ENCODE results near the gene NOX5. TPM values are rescaled to one million over a fixed set of nuclear protein-coding genes. Genes with fewer than 3 reads are reported as not detected.

Gene NOX5
- total and polyA plus RNA-seq, 10 donors: 0.36 to 29.2 (median 13.5) TPM

DNA sequence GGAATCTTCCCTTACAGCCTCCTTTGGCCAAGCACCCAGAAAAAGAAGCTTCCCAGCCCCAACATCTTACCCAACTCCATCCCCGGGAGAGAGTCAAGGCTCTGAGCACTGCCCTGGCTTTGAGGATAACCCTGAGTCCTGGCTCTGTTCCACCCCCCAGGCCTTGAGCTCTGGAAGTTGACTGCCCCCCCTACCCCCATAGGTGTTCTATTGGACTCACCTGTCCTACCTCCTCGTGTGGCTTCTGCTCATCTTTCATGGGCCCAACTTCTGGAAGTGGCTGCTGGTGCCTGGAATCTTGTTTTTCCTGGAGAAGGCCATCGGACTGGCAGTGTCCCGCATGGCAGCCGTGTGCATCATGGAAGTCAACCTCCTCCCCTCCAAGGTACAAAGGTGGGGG is 22.3 kb downstream of the NOX5 start:
- no peak overlapping the region for H3K4me3 ChIP-seq
- H3K9me3 ChIP-seq: no peaks in the 10 kb centered on the region
- H3K4me1 ChIP-seq: peaks cover 0 to 9% (median 4%) of the 10 kb centered on the region in 6 donors
- H3K27ac ChIP-seq: no peak overlapping the region
- intact Hi-C loops (cut with DNase I; ENCODE audit: low total_unique reads): no loop called here
- TF ChIP-seq POLR2A (IDR thresholded peaks at IDR 0.05) (no peak), POLR2AphosphoS5 (IDR thresholded peaks at IDR 0.05) (no peak)
- TF ChIP-seq, protein P1, sequence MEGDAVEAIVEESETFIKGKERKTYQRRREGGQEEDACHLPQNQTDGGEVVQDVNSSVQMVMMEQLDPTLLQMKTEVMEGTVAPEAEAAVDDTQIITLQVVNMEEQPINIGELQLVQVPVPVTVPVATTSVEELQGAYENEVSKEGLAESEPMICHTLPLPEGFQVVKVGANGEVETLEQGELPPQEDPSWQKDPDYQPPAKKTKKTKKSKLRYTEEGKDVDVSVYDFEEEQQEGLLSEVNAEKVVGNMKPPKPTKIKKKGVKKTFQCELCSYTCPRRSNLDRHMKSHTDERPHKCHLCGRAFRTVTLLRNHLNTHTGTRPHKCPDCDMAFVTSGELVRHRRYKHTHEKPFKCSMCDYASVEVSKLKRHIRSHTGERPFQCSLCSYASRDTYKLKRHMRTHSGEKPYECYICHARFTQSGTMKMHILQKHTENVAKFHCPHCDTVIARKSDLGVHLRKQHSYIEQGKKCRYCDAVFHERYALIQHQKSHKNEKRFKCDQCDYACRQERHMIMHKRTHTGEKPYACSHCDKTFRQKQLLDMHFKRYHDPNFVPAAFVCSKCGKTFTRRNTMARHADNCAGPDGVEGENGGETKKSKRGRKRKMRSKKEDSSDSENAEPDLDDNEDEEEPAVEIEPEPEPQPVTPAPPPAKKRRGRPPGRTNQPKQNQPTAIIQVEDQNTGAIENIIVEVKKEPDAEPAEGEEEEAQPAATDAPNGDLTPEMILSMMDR (IDR thresholded peaks at IDR 0.05 in 8 of 11, conservative IDR thresholded peaks at IDR 0.05 in 3 of 11): no peak
- H3K36me3 ChIP-seq: no peaks in the 10 kb centered on the region
- peaks cover 0 to 37% (median 0%) of the 10 kb centered on the region in 7 donors for H3K27me3 ChIP-seq (replicated peaks in 1 of 7)
- WGBS, 5 donors: 83 to 91% (median 88%) methylated on average over 5 of the region's 5 CpGs
- DNase-seq: no peak

DNA sequence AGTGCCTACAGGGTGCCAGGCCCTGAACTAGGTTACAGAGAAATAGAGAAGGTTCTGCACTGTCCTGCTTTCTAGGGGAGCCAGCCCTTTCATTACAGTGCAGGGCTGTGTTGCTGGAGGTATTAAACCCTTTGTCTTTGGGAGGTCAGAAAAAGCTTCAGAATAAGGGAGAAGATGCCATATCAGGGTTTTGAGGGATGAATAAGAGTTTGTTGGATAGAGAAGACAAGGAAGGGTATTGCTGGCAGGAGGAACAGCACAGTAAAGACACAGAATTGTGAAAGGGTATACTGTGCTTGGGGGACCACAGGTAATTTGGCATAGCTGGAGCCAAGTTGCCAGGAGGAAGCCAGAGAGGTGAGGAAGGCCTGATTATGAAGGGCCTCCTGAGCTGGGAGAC is 23.0 kb downstream of the NOX5 start:
- no peak overlapping the region for H3K27ac ChIP-seq

DNA sequence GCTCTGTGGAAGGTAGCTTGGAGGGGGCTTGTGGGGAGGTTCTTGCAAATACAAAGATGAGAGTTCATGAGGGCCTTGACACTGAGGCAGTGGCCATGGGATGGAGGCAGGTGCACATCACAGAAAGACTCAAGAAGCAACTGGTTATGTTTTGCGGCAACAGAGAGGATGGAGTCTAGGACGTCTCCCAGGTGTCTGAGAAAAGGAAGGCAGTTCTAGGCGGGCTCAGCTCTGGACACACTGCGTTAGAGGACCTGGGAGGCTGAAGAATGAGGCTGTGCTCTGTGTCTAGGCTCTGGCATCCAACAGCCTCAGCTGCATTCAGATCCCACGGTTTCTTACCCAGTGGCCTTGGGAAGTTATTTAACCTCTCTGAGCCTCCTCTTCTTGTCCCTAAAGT is 23.5 kb downstream of the NOX5 start:
- no peak overlapping the region for H3K27ac ChIP-seq
- intact Hi-C loops (cut with DNase I; ENCODE audit: low total_unique reads): no loop called here
- no peak for DNase-seq
- 83 to 89% (median 85%) methylated on average over 5 of the region's 5 CpGs for WGBS, 5 donors
- peaks cover 0 to 25% (median 0%) of the 10 kb centered on the region in 7 donors for H3K27me3 ChIP-seq (replicated peaks in 1 of 7)
- no peak overlapping the region for H3K4me3 ChIP-seq
- no peaks in the 10 kb centered on the region for H3K9me3 ChIP-seq
- H3K36me3 ChIP-seq: no peaks in the 10 kb centered on the region
- TF ChIP-seq, protein P1 (IDR thresholded peaks at IDR 0.05 in 8 of 11, conservative IDR thresholded peaks at IDR 0.05 in 3 of 11): no peak
- TF ChIP-seq POLR2A (IDR thresholded peaks at IDR 0.05): no peak
- H3K4me1 ChIP-seq: no peaks in the 10 kb centered on the region

More for the DNA sequence above, 23.0 kb downstream of the NOX5 start:
- Histone ChIP-seq H3K4me3 (no peak overlapping the region), H3K27me3 (replicated peaks in 1 of 7) (peaks cover 0 to 30% (median 0%) of the 10 kb centered on the region in 7 donors), H3K36me3 (no peaks in the 10 kb centered on the region), H3K4me1 (peaks cover 0 to 3% (median 0%) of the 10 kb centered on the region in 6 donors), H3K9me3 (no peaks in the 10 kb centered on the region)
- TF ChIP-seq, protein P1 (IDR thresholded peaks at IDR 0.05 in 8 of 11, conservative IDR thresholded peaks at IDR 0.05 in 3 of 11): no peak
- no peak for TF ChIP-seq POLR2A (IDR thresholded peaks at IDR 0.05)
- no peak for TF ChIP-seq POLR2AphosphoS5 (IDR thresholded peaks at IDR 0.05)
- intact Hi-C loops (cut with DNase I; ENCODE audit: low total_unique reads): no loop called here
- no peak for DNase-seq

DNA sequence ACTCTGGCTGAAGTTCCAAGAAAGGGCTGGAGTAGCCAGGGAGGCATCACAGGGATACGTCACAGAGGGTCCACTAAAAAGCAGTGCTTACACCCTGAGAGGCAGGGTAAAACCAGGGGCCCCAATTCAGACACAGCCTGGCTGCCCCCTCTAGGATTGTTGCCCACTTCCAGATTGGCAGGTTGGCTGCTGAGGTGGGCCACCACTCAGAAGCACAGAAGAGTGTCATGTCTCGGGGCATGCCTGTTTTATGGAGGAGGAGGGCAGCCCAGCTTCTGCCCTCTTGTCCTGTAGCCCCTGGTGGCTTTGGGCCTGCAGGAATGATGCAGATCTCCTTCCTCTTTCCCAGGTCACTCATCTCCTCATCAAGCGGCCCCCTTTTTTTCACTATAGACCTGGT is 24.0 kb downstream of the NOX5 start:
- Histone ChIP-seq H3K27me3 (replicated peaks in 1 of 7) (peaks cover 0 to 20% (median 0%) of the 10 kb centered on the region in 7 donors), H3K27ac (no peak overlapping the region), H3K4me1 (no peaks in the 10 kb centered on the region), H3K9me3 (no peaks in the 10 kb centered on the region), H3K36me3 (no peaks in the 10 kb centered on the region), H3K4me3 (no peak overlapping the region)
- DNase-seq: no peak
- 86 to 97% (median 93%) methylated on average over 3 of the region's 3 CpGs for WGBS, 5 donors
- TF ChIP-seq POLR2AphosphoS5 (IDR thresholded peaks at IDR 0.05) (no peak), POLR2A (IDR thresholded peaks at IDR 0.05) (no peak)
- TF ChIP-seq, protein P1 (IDR thresholded peaks at IDR 0.05 in 8 of 11, conservative IDR thresholded peaks at IDR 0.05 in 3 of 11): no peak
- intact Hi-C loops (cut with DNase I; ENCODE audit: low total_unique reads): no loop called here
